ENCODE results near the gene RASA4.
"Not testable (repeated sequence)": the region's sequence is repeated elsewhere in the genome, so short reads cannot be mapped to it uniquely, and the experiment has no call there.

Gene RASA4

GRCh38 chr7:102535062-102535615 lies 81.4 kb downstream of the RASA4 start:
- H3K27me3 ChIP-seq (ENCODE audit: insufficient read depth, low read length); H3K4me2 ChIP-seq (ENCODE audit: low read length); H3K4me3 ChIP-seq (ENCODE audit: low read depth, low read length, poor library complexity, severe bottlenecking); H3K9ac ChIP-seq (ENCODE audit: low read length); H3K79me2 ChIP-seq (ENCODE audit: insufficient read depth, low read length); H3K36me3 ChIP-seq (ENCODE audit: insufficient read depth, low read length); H3F3A ChIP-seq (ENCODE audit: insufficient read depth, low read length); H3K27ac ChIP-seq (ENCODE audit: low read depth, low read length, poor library complexity, severe bottlenecking); H3K4me1 ChIP-seq (ENCODE audit: insufficient read depth, low read length, severe bottlenecking); H3K9me3 ChIP-seq (ENCODE audit: low read length); H3K9me2 ChIP-seq (ENCODE audit: low read depth, low read length); H2AFZ ChIP-seq (ENCODE audit: low read length); H4K20me1 ChIP-seq (ENCODE audit: insufficient read depth, low read length): not testable (repeated sequence)

- not testable (repeated sequence) for H3K27me3 ChIP-seq (ENCODE audit: insufficient read depth, low read length); H2AFZ ChIP-seq (ENCODE audit: low read length); H3K4me1 ChIP-seq (ENCODE audit: insufficient read depth, low read length, severe bottlenecking); H3K79me2 ChIP-seq (ENCODE audit: insufficient read depth, low read length); H3K9me3 ChIP-seq (ENCODE audit: low read length); H3K9me2 ChIP-seq (ENCODE audit: low read depth, low read length); H3K36me3 ChIP-seq (ENCODE audit: insufficient read depth, low read length); H4K20me1 ChIP-seq (ENCODE audit: insufficient read depth, low read length); H3K4me2 ChIP-seq (ENCODE audit: low read length); H3F3A ChIP-seq (ENCODE audit: insufficient read depth, low read length); H3K4me3 ChIP-seq (ENCODE audit: low read depth, low read length, poor library complexity, severe bottlenecking); H3K9ac ChIP-seq (ENCODE audit: low read length); H3K27ac ChIP-seq (ENCODE audit: low read depth, low read length, poor library complexity, severe bottlenecking)
Measured at GRCh38 chr7:102532127-102532526, 84.4 kb downstream of the RASA4 start.

GRCh38 chr7:102531583-102531982 lies 85.0 kb downstream of the RASA4 start:
- not testable (repeated sequence) for H3K27ac ChIP-seq (ENCODE audit: low read depth, low read length, poor library complexity, severe bottlenecking); H3K4me1 ChIP-seq (ENCODE audit: insufficient read depth, low read length, severe bottlenecking); H3F3A ChIP-seq (ENCODE audit: insufficient read depth, low read length); H3K4me2 ChIP-seq (ENCODE audit: low read length); H3K9ac ChIP-seq (ENCODE audit: low read length); H3K4me3 ChIP-seq (ENCODE audit: low read depth, low read length, poor library complexity, severe bottlenecking); H3K36me3 ChIP-seq (ENCODE audit: insufficient read depth, low read length); H3K9me2 ChIP-seq (ENCODE audit: low read depth, low read length); H3K9me3 ChIP-seq (ENCODE audit: low read length); H2AFZ ChIP-seq (ENCODE audit: low read length); H3K79me2 ChIP-seq (ENCODE audit: insufficient read depth, low read length); H3K27me3 ChIP-seq (ENCODE audit: insufficient read depth, low read length); H4K20me1 ChIP-seq (ENCODE audit: insufficient read depth, low read length)

- H3K79me2 ChIP-seq (ENCODE audit: insufficient read depth, low read length); H2AFZ ChIP-seq (ENCODE audit: low read length); H3K27me3 ChIP-seq (ENCODE audit: insufficient read depth, low read length); H3K4me2 ChIP-seq (ENCODE audit: low read length); H3K9me2 ChIP-seq (ENCODE audit: low read depth, low read length); H3F3A ChIP-seq (ENCODE audit: insufficient read depth, low read length); H3K9ac ChIP-seq (ENCODE audit: low read length); H3K27ac ChIP-seq (ENCODE audit: low read depth, low read length, poor library complexity, severe bottlenecking); H3K36me3 ChIP-seq (ENCODE audit: insufficient read depth, low read length); H3K4me1 ChIP-seq (ENCODE audit: insufficient read depth, low read length, severe bottlenecking); H4K20me1 ChIP-seq (ENCODE audit: insufficient read depth, low read length); H3K4me3 ChIP-seq (ENCODE audit: low read depth, low read length, poor library complexity, severe bottlenecking); H3K9me3 ChIP-seq (ENCODE audit: low read length): not testable (repeated sequence)
Measured at GRCh38 chr7:102527822-102528793, 88.4 kb downstream of the RASA4 start.

- H2AFZ ChIP-seq (ENCODE audit: low read length); H3K9ac ChIP-seq (ENCODE audit: low read length); H3K27me3 ChIP-seq (ENCODE audit: insufficient read depth, low read length); H3F3A ChIP-seq (ENCODE audit: insufficient read depth, low read length); H3K36me3 ChIP-seq (ENCODE audit: insufficient read depth, low read length); H3K4me1 ChIP-seq (ENCODE audit: insufficient read depth, low read length, severe bottlenecking); H3K9me2 ChIP-seq (ENCODE audit: low read depth, low read length); H3K79me2 ChIP-seq (ENCODE audit: insufficient read depth, low read length); H3K27ac ChIP-seq (ENCODE audit: low read depth, low read length, poor library complexity, severe bottlenecking); H4K20me1 ChIP-seq (ENCODE audit: insufficient read depth, low read length); H3K4me2 ChIP-seq (ENCODE audit: low read length); H3K9me3 ChIP-seq (ENCODE audit: low read length); H3K4me3 ChIP-seq (ENCODE audit: low read depth, low read length, poor library complexity, severe bottlenecking): not testable (repeated sequence)
Measured at GRCh38 chr7:102527182-102527581, 89.4 kb downstream of the RASA4 start.

- H3F3A ChIP-seq (ENCODE audit: insufficient read depth, low read length); H3K27me3 ChIP-seq (ENCODE audit: insufficient read depth, low read length); H3K36me3 ChIP-seq (ENCODE audit: insufficient read depth, low read length); H3K27ac ChIP-seq (ENCODE audit: low read depth, low read length, poor library complexity, severe bottlenecking); H3K9me2 ChIP-seq (ENCODE audit: low read depth, low read length); H2AFZ ChIP-seq (ENCODE audit: low read length); H3K9ac ChIP-seq (ENCODE audit: low read length); H4K20me1 ChIP-seq (ENCODE audit: insufficient read depth, low read length); H3K9me3 ChIP-seq (ENCODE audit: low read length); H3K4me1 ChIP-seq (ENCODE audit: insufficient read depth, low read length, severe bottlenecking); H3K4me2 ChIP-seq (ENCODE audit: low read length); H3K79me2 ChIP-seq (ENCODE audit: insufficient read depth, low read length); H3K4me3 ChIP-seq (ENCODE audit: low read depth, low read length, poor library complexity, severe bottlenecking): not testable (repeated sequence)
Measured at GRCh38 chr7:102524803-102525202, 91.8 kb downstream of the RASA4 start.

Data from OCI-LY1 (cell line).